Activated T-helper 17 cell treated with anti-CD3 and anti-CD28 coated beads, Interleukin-2, amount 50 U/mL, for 72 hours (primary cell): Measurements from ENCODE around the gene B3GAT1. TPM values are rescaled to one million over a fixed set of nuclear protein-coding genes. Genes with fewer than 3 reads are reported as not detected.

Experiments
- ATAC-seq: fragments of 150-1000 bp; cut with Tn5 transposase; replicated peaks from 2 replicates; pipeline ENCODE4 v1.10.0; 2021; ENCODE audit warnings: mild to moderate bottlenecking, moderate library complexity
- H3K27ac Mint-ChIP-seq: one replicate; pipeline ENCODE4 v1.8.0; 2022; ENCODE audit warnings: mixed read lengths
- H3K27me3 Mint-ChIP-seq: one replicate; pipeline ENCODE4 v1.8.0; 2022; ENCODE audit warnings: mixed read lengths
- H3K36me3 Mint-ChIP-seq: one replicate; pipeline ENCODE4 v1.8.0; 2022; ENCODE audit warnings: low read depth, mild to moderate bottlenecking, mixed read lengths
- H3K4me1 Mint-ChIP-seq: one replicate; pipeline ENCODE4 v1.8.0; 2022; ENCODE audit warnings: mixed read lengths
- H3K4me3 Mint-ChIP-seq: one replicate; pipeline ENCODE4 v1.8.0; 2022; ENCODE audit warnings: mild to moderate bottlenecking, mixed read lengths
- H3K9me3 Mint-ChIP-seq: one replicate; pipeline ENCODE4 v1.8.0; 2022; ENCODE audit warnings: mixed read lengths
- total RNA-seq, 2 donors: library from RNA; stranded (reverse); gene quantifications; one replicate each; pipeline ENCODE4 v1.2.3, GENCODE V29; 2022

B3GAT1 gene
- total RNA-seq, 2 donors from 2014 or later: 0.16 to 0.17 TPM

GRCh38 chr11:134432776-134433175 is 20.7 kb upstream of the B3GAT1 start:
- H3K36me3 Mint-ChIP-seq: no peaks in the 10 kb centered on the region
- no peak for ATAC-seq
- no peaks in the 10 kb centered on the region for H3K4me1 Mint-ChIP-seq
- H3K4me3 Mint-ChIP-seq: no peak overlapping the region
- peaks cover 24% of the 10 kb centered on the region for H3K27me3 Mint-ChIP-seq
- no peak overlapping the region for H3K27ac Mint-ChIP-seq
- no peaks in the 10 kb centered on the region for H3K9me3 Mint-ChIP-seq

GRCh38 chr11:134429106-134429505 is 17.1 kb upstream of the B3GAT1 start:
- Mint-ChIP-seq H3K36me3 (no peaks in the 10 kb centered on the region), H3K27ac (no peak overlapping the region), H3K4me1 (no peaks in the 10 kb centered on the region), H3K4me3 (no peak overlapping the region), H3K9me3 (no peaks in the 10 kb centered on the region), H3K27me3 (peaks cover 27% of the 10 kb centered on the region)
- no peak for ATAC-seq

- Mint-ChIP-seq H3K4me1 (no peaks in the 10 kb centered on the region), H3K27ac (no peak overlapping the region), H3K9me3 (no peaks in the 10 kb centered on the region), H3K4me3 (no peak overlapping the region), H3K36me3 (no peaks in the 10 kb centered on the region), H3K27me3 (peaks cover 21% of the 10 kb centered on the region)
- ATAC-seq: no peak
Observed at GRCh38 chr11:134425816-134426536, 13.9 kb upstream of the B3GAT1 start.

- no peaks in the 10 kb centered on the region for H3K36me3 Mint-ChIP-seq
- H3K9me3 Mint-ChIP-seq: no peaks in the 10 kb centered on the region
- H3K27ac Mint-ChIP-seq: no peak overlapping the region
- no peak overlapping the region for H3K4me3 Mint-ChIP-seq
- no peaks in the 10 kb centered on the region for H3K4me1 Mint-ChIP-seq
- no peak for ATAC-seq
- H3K27me3 Mint-ChIP-seq: peaks cover 18% of the 10 kb centered on the region
Observed at GRCh38 chr11:134425413-134425812, 13.4 kb upstream of the B3GAT1 start.

GRCh38 chr11:134423106-134423505 is 11.1 kb upstream of the B3GAT1 start:
- peaks cover 7% of the 10 kb centered on the region for H3K27me3 Mint-ChIP-seq
- H3K4me1 Mint-ChIP-seq: no peaks in the 10 kb centered on the region
- no peaks in the 10 kb centered on the region for H3K9me3 Mint-ChIP-seq
- no peaks in the 10 kb centered on the region for H3K36me3 Mint-ChIP-seq
- ATAC-seq: no peak
- no peak overlapping the region for H3K4me3 Mint-ChIP-seq
- H3K27ac Mint-ChIP-seq: no peak overlapping the region

- Mint-ChIP-seq H3K36me3 (no peaks in the 10 kb centered on the region), H3K27me3 (peaks cover 29% of the 10 kb centered on the region), H3K27ac (no peak overlapping the region), H3K9me3 (no peaks in the 10 kb centered on the region), H3K4me1 (no peaks in the 10 kb centered on the region), H3K4me3 (no peak overlapping the region)
- no peak for ATAC-seq
Observed at GRCh38 chr11:134417871-134418840, 6.1 kb upstream of the B3GAT1 start.

GRCh38 chr11:134416726-134417125 is 4.7 kb upstream of the B3GAT1 start:
- H3K9me3 Mint-ChIP-seq: no peaks in the 10 kb centered on the region
- no peak overlapping the region for H3K27ac Mint-ChIP-seq
- ATAC-seq: no peak
- peaks cover 26% of the 10 kb centered on the region for H3K27me3 Mint-ChIP-seq
- H3K4me1 Mint-ChIP-seq: no peaks in the 10 kb centered on the region
- no peak overlapping the region for H3K4me3 Mint-ChIP-seq
- H3K36me3 Mint-ChIP-seq: no peaks in the 10 kb centered on the region

- no peaks in the 10 kb centered on the region for H3K36me3 Mint-ChIP-seq
- peaks cover 2% of the 10 kb centered on the region for H3K4me1 Mint-ChIP-seq
- H3K4me3 Mint-ChIP-seq: no peak overlapping the region
- no peak overlapping the region for H3K27ac Mint-ChIP-seq
- no peaks in the 10 kb centered on the region for H3K9me3 Mint-ChIP-seq
- peaks cover 37% of the 10 kb centered on the region for H3K27me3 Mint-ChIP-seq
- ATAC-seq: no peak
Observed at GRCh38 chr11:134414766-134415765, 3.0 kb upstream of the B3GAT1 start.

GRCh38 chr11:134413826-134414731 is 2.0 kb upstream of the B3GAT1 start:
- ATAC-seq: no peak
- Mint-ChIP-seq H3K4me1 (peaks cover 6% of the 10 kb centered on the region), H3K36me3 (no peaks in the 10 kb centered on the region), H3K27me3 (peaks cover 47% of the 10 kb centered on the region), H3K4me3 (peak overlapping the region; percentile 27), H3K27ac (no peak overlapping the region), H3K9me3 (no peaks in the 10 kb centered on the region)

GRCh38 chr11:134413043-134413825 is 1.2 kb upstream of the B3GAT1 start:
- ATAC-seq: no peak
- peaks cover 47% of the 10 kb centered on the region for H3K27me3 Mint-ChIP-seq

GRCh38 chr11:134410766-134411165 is 1.3 kb downstream of the B3GAT1 start:
- H3K4me3 Mint-ChIP-seq: peak overlapping the region; percentile 60
- H3K36me3 Mint-ChIP-seq: no peaks in the 10 kb centered on the region
- H3K27me3 Mint-ChIP-seq: peaks cover 41% of the 10 kb centered on the region
- peaks cover 6% of the 10 kb centered on the region for H3K4me1 Mint-ChIP-seq
- H3K27ac Mint-ChIP-seq: no peak overlapping the region
- ATAC-seq: no peak
- no peaks in the 10 kb centered on the region for H3K9me3 Mint-ChIP-seq

More at GRCh38 chr11:134413043-134413825, 1.2 kb upstream of the B3GAT1 start:
- Mint-ChIP-seq H3K27ac (no peak overlapping the region), H3K4me1 (peaks cover 6% of the 10 kb centered on the region), H3K4me3 (peak overlapping the region; percentile 27), H3K36me3 (no peaks in the 10 kb centered on the region), H3K9me3 (no peaks in the 10 kb centered on the region)

- Mint-ChIP-seq H3K27ac (no peak overlapping the region), H3K27me3 (peaks cover 40% of the 10 kb centered on the region), H3K4me1 (peaks cover 6% of the 10 kb centered on the region), H3K36me3 (no peaks in the 10 kb centered on the region), H3K9me3 (no peaks in the 10 kb centered on the region), H3K4me3 (no peak overlapping the region)
- ATAC-seq: no peak
Observed at GRCh38 chr11:134409552-134410429, 2.3 kb downstream of the B3GAT1 start.
